GM15510 (cell line): ENCODE results near the gene PCID2.

Source experiments
- POLR2A ChIP-seq: IDR thresholded peaks from 3 replicates; pipeline ENCODE4 v1.6.1; 2011; ENCODE audit warnings: borderline replicate concordance; ENCODE audit not compliant: insufficient read length; ENCODE audit errors: extremely low read depth

Gene PCID2

GRCh38 chr13:113204378-113204734 lies 4.1 kb downstream of the PCID2 start:
- TF ChIP-seq POLR2A = no peak

GRCh38 chr13:113203507-113204377 lies 4.7 kb downstream of the PCID2 start:
- no peak for TF ChIP-seq POLR2A

- no peak for TF ChIP-seq POLR2A
Observed at GRCh38 chr13:113202912-113203311, 5.6 kb downstream of the PCID2 start.

GRCh38 chr13:113201815-113202214 lies 6.7 kb downstream of the PCID2 start:
- no peak for TF ChIP-seq POLR2A

GRCh38 chr13:113196970-113197737 lies 11.3 kb downstream of the PCID2 start:
- no peak for TF ChIP-seq POLR2A

GRCh38 chr13:113195360-113195759 lies 13.1 kb downstream of the PCID2 start:
- TF ChIP-seq POLR2A = no peak

GRCh38 chr13:113192902-113193301 lies 15.6 kb downstream of the PCID2 start:
- TF ChIP-seq POLR2A = no peak

GRCh38 chr13:113192279-113192678 lies 16.2 kb downstream of the PCID2 start:
- no peak for TF ChIP-seq POLR2A

GRCh38 chr13:113190181-113190580 lies 18.3 kb downstream of the PCID2 start:
- no peak for TF ChIP-seq POLR2A

GRCh38 chr13:113187883-113188665 lies 20.4 kb downstream of the PCID2 start:
- no peak for TF ChIP-seq POLR2A

- TF ChIP-seq POLR2A = no peak
Observed at GRCh38 chr13:113187263-113187669, 21.2 kb downstream of the PCID2 start.

- no peak for TF ChIP-seq POLR2A
Observed at GRCh38 chr13:113186061-113186900, 22.2 kb downstream of the PCID2 start.

GRCh38 chr13:113184568-113185440 lies 23.7 kb downstream of the PCID2 start:
- no peak for TF ChIP-seq POLR2A
